ENCODE results near the gene MANF. TPM values are rescaled to one million over a fixed set of nuclear protein-coding genes. Genes with fewer than 3 reads are reported as not detected.

Gene MANF
- total RNA-seq, 2 donors from 2014 or later = 42.6 to 48.5 TPM

DNA sequence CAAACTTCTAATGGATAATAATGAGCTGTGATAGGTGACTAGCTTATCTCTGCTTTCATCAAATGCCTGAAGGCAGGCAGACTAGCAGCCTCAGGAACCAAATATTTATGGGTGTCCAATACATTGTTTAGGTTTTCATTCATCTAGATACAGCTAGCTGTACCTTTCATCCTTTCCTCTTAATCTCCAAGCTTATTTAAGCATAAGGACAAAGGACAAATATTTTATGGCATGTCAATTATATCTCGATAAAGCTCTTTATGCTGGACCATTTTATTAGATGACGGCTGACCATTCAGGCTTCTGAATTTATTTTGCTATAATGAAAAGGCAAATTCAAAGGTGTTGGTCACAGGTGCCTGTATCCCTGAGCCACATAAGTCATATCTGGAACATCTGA lies 22.9 kb downstream of the MANF start:
- Histone ChIP-seq H3K36me3 (peaks cover 26% of the 10 kb centered on the region), H3K4me1 (ENCODE audit: control insufficient read depth in 1 of 2, low read depth in 2 of 2) (no peaks in the 10 kb centered on the region), H3K9me3 (no peaks in the 10 kb centered on the region), H3K27ac (no peak overlapping the region), H3K4me3 (no peak overlapping the region), H3K27me3 (replicated peaks; ENCODE audit: insufficient read depth) (no peaks in the 10 kb centered on the region)
- DNase-seq (ENCODE audit: low spot score) (no peak), ATAC-seq (ENCODE audit: insufficient number of reproducible peaks, low FRiP score, low read depth) (no peak)
- TF ChIP-seq, protein P1, sequence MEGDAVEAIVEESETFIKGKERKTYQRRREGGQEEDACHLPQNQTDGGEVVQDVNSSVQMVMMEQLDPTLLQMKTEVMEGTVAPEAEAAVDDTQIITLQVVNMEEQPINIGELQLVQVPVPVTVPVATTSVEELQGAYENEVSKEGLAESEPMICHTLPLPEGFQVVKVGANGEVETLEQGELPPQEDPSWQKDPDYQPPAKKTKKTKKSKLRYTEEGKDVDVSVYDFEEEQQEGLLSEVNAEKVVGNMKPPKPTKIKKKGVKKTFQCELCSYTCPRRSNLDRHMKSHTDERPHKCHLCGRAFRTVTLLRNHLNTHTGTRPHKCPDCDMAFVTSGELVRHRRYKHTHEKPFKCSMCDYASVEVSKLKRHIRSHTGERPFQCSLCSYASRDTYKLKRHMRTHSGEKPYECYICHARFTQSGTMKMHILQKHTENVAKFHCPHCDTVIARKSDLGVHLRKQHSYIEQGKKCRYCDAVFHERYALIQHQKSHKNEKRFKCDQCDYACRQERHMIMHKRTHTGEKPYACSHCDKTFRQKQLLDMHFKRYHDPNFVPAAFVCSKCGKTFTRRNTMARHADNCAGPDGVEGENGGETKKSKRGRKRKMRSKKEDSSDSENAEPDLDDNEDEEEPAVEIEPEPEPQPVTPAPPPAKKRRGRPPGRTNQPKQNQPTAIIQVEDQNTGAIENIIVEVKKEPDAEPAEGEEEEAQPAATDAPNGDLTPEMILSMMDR (IDR thresholded peaks at IDR 0.05) = no peak

DNA sequence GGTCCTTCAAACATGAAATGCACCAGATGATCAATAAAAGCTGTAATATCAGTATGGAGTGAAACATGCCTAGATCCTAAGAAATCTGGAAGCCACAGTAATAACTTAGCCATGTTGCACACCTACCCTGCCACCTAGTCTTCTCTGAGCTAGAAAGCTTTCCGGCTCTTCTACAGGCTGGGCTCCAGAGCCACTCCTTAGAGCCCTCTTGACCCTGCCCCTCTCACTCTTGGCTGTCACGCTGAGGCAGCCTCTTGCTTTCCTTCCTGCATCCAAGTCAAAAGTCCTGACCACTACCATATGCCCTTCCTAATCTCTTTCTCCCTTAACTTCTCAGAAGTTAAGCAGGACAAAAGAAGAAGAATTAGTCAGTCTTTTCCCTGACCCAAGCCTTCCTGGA lies 23.7 kb downstream of the MANF start:
- no peaks in the 10 kb centered on the region for H3K27me3 ChIP-seq (replicated peaks; ENCODE audit: insufficient read depth)
- H3K27ac ChIP-seq = no peak overlapping the region
- no peak overlapping the region for H3K4me3 ChIP-seq
- TF ChIP-seq, protein P1 (IDR thresholded peaks at IDR 0.05) = no peak
- ATAC-seq (ENCODE audit: insufficient number of reproducible peaks, low FRiP score, low read depth) (no peak), DNase-seq (ENCODE audit: low spot score) (no peak)
- peaks cover 30% of the 10 kb centered on the region for H3K36me3 ChIP-seq
- no peaks in the 10 kb centered on the region for H3K4me1 ChIP-seq (ENCODE audit: control insufficient read depth in 1 of 2, low read depth in 2 of 2)
- H3K9me3 ChIP-seq = no peaks in the 10 kb centered on the region

DNA sequence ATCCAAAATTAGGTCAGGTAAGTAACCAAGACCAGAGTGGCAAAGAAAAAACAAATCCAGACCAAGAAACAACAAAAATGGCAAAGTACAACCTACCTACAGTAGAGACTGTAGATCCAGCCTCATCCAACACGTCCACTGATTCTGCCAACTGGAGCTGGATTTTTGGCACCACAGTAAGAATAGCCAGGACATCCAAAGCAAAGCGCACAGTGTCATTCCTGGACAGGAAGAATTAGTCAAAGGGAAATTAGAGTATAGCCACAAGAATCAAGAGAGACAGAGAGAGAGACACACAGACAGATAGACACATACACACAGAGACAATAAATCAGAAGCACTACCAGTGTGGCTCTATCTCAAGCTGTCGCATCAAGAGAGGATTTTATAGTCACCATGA lies 37.1 kb downstream of the MANF start:
- H3K27me3 ChIP-seq (replicated peaks; ENCODE audit: insufficient read depth) = no peaks in the 10 kb centered on the region
- H3K36me3 ChIP-seq = peaks cover 30% of the 10 kb centered on the region
- H3K4me1 ChIP-seq (ENCODE audit: control insufficient read depth in 1 of 2, low read depth in 2 of 2) = no peaks in the 10 kb centered on the region
- H3K9me3 ChIP-seq = no peaks in the 10 kb centered on the region
- H3K4me3 ChIP-seq = no peak overlapping the region
- ATAC-seq (ENCODE audit: insufficient number of reproducible peaks, low FRiP score, low read depth) (no peak), DNase-seq (ENCODE audit: low spot score) (no peak)
- TF ChIP-seq, protein P1 (IDR thresholded peaks at IDR 0.05) = no peak
- no peak overlapping the region for H3K27ac ChIP-seq

DNA sequence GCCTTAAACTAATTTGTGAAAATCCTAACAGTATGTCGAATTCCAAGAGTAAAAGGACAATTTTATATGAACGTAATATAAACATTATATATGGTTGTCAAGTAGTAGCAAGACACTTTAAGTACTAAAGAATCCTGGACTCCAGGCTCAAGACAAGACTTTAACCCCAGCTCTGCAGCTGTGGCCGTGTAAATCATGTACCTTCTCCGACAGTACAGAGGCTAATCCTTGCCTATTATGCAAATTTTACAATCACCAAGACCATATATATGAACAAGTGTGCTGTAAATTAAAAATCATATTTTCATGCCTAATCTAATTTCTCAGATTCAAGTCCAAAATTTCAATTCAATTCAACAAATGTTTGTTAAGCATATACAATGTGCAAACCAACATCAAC lies 41.8 kb downstream of the MANF start:
- H3K27me3 ChIP-seq (replicated peaks; ENCODE audit: insufficient read depth) = no peaks in the 10 kb centered on the region
- peaks cover 24% of the 10 kb centered on the region for H3K36me3 ChIP-seq
- H3K9me3 ChIP-seq = no peaks in the 10 kb centered on the region
- H3K4me3 ChIP-seq = no peak overlapping the region
- DNase-seq (ENCODE audit: low spot score) (no peak), ATAC-seq (ENCODE audit: insufficient number of reproducible peaks, low FRiP score, low read depth) (no peak)
- no peaks in the 10 kb centered on the region for H3K4me1 ChIP-seq (ENCODE audit: control insufficient read depth in 1 of 2, low read depth in 2 of 2)
- no peak overlapping the region for H3K27ac ChIP-seq
- TF ChIP-seq, protein P1 (IDR thresholded peaks at IDR 0.05) = no peak

DNA sequence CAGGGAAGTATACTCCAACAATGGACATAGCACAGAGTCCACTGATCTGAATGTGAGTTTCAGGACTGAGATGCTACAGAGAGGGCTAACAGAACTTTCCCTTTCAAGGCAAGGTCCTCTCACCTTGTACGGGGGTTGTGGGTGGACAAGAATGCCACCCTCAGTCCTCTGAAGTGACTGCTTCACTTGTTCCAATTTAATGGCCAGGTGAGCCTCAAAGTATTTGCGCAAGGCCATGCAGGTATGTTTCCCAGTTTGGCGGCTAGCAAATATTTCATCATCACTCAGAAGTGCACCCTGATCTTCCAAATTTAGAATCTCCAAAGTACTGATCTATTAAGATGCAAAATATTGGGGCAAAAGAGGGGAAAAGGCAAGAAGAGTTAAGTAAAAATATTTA lies 44.0 kb downstream of the MANF start:
- no peak for ATAC-seq (ENCODE audit: insufficient number of reproducible peaks, low FRiP score, low read depth)

More for the DNA sequence above, 44.0 kb downstream of the MANF start:
- no peak overlapping the region for H3K27ac ChIP-seq
- no peak for DNase-seq (ENCODE audit: low spot score)
- no peaks in the 10 kb centered on the region for H3K9me3 ChIP-seq
- H3K4me3 ChIP-seq = no peak overlapping the region
- H3K36me3 ChIP-seq = peaks cover 24% of the 10 kb centered on the region
- H3K4me1 ChIP-seq (ENCODE audit: control insufficient read depth in 1 of 2, low read depth in 2 of 2) = no peaks in the 10 kb centered on the region
- no peaks in the 10 kb centered on the region for H3K27me3 ChIP-seq (replicated peaks; ENCODE audit: insufficient read depth)
- TF ChIP-seq, protein P1 (IDR thresholded peaks at IDR 0.05) = no peak
